ENCODE measurements around the gene HELZ.
"Not testable (repeated sequence)": the region's sequence is repeated elsewhere in the genome, so short reads cannot be mapped to it uniquely, and the experiment has no call there.

The HELZ gene

DNA sequence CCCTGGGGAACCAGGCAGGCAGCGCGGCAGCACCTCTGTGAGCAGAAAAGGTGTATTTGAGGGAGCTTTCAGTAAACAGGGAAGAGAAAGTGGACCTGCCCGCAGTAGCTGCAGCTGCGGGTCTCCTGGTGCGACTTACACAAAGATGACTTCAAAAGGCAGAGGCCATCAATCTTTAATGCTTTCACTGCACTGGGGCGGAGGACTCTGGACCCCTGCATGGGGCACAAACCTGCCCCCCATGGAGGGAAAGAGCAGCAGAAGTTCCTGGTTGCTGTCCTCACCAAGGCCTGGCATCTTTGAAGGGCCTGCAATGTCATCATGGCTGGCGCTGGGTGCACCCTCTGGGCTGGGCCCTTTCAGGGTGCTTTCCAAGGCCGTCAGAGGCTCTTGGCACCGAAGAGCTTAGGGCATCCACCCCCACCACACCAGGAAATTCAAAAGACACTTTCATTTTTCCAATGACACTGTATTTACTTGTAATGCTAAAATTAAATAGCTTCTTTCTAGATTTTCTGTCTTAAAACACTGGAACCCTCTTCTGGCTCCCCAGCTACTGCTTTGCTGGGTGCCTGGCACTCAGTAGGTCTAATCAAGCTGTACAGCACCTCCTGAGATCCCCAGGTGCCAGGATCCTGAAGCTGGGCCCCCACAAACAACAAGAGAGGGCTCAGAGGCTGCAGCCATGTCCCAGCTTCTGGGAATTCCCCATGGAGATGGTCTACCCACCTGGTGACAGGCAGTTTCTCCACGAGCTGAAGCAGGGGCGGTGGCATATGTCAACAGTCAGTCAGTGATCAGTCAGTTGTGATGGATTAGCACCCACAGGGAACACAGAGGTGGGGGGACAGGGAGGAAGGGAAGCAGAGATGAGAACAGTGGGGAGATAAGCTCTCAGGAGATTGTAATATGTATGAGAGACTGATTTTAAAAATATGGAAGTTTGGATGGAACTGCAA is 202.8 kb downstream of the HELZ start:
- no peak for FAIRE-seq
- DNase-seq (ENCODE audit: extremely low spot score, insufficient read length, low read depth), result no peak

GRCh38 chr17:67041531-67041930 is 203.5 kb downstream of the HELZ start:
- FAIRE-seq, result no peak
- DNase-seq (ENCODE audit: extremely low spot score, insufficient read length, low read depth), result no peak

- not testable (repeated sequence) for DNase-seq (ENCODE audit: extremely low spot score, insufficient read length, low read depth); FAIRE-seq
Observed at GRCh38 chr17:67041119-67041518, 203.9 kb downstream of the HELZ start.

DNA sequence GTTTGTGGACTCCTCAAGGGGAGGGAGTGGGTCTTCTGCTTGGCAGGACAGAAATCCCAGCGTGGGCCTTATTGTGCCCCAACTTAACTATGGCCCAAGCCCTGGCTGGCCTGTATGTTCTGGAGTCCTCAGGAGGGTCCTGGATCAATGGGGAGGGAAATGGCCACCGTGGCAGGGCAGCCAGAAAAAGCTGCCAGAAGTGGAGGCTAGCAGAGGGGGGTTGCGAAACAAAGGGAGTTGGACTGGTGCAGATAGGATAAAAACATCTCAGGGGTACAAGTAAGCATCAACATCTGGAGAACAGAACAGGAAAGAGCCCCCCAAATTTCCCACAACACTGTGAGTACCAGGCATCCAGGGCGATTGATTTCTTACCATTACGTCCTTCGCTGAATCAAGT is 204.3 kb downstream of the HELZ start:
- FAIRE-seq (no peak), DNase-seq (ENCODE audit: extremely low spot score, insufficient read length, low read depth) (no peak)

DNA sequence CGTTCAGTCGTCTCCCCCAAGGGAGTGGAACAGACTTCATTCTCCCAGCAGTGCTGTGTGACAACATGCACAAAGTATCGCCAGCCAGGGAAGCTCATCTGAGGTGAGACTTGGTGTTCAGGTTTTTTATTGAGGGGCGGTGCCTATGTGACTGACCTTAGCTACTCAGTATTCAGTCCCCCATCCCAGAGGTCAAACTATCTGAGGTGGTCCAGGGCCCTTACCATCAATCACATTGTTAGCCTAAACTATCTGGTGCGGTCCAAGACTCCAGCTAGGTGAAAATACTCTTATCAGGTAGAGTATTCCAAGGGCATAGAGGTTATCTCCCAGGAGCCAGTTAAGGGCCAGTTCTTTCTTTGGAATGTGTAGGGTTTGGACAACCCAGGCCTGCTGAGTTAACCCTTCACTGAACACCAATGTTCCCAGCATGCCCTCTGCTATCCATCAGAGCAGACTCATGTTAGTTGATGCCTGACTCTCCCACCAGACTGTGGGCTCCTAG is 206.1 kb downstream of the HELZ start:
- DNase-seq (ENCODE audit: extremely low spot score, insufficient read length, low read depth) (no peak), FAIRE-seq (no peak)

- no peak for DNase-seq (ENCODE audit: extremely low spot score, insufficient read length, low read depth)
- FAIRE-seq, result peak; percentile 24
Observed at GRCh38 chr17:67035131-67036083, 209.6 kb downstream of the HELZ start.

DNA sequence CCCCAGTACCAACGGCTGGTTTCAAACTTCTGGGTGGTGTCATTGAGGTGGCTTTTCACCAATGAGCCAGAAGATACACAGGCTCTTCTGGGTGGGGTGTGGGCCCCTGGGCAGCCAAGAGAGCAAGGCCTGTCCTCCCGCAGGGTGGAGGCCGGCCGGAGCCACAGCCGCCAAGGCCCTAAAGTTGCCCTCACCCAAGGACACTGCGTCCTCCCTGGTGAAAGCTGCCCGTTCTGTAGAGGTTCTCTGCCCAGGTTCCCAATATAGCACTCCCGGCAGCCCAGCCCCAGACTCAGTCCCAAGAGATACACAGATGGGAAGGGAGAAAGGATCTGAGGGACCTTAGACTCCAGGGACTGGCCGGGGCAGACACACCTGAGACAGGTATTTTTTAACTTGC is 211.4 kb downstream of the HELZ start:
- no peak for FAIRE-seq
- DNase-seq (ENCODE audit: extremely low spot score, insufficient read length, low read depth), result no peak

- DNase-seq (ENCODE audit: extremely low spot score, insufficient read length, low read depth) (no peak), FAIRE-seq (no peak)
Observed at GRCh38 chr17:67032985-67033384, 212.0 kb downstream of the HELZ start.

DNA sequence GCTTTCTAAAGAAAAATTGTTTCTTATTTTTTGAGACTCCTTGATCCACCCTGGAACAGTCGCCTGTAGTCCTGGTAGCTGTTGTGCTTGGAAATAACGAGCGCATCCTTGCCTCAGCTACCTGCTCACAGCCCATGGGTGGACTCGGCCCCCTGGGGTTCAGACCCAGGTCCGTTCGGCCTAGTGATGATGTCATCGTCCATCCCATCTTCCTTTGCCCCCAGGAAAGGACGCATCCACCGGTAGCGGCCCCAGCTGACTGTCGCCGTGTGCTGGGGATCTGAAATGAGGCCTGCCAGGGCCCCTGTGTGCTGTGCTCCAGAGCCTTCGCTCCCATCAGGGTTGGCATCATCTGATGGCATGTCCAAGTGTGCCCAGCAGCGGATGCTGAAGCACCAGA is 212.6 kb downstream of the HELZ start:
- DNase-seq (ENCODE audit: extremely low spot score, insufficient read length, low read depth) (no peak), FAIRE-seq (no peak)

GRCh38 chr17:67030641-67031040 is 214.4 kb downstream of the HELZ start:
- DNase-seq (ENCODE audit: extremely low spot score, insufficient read length, low read depth) (no peak), FAIRE-seq (no peak)

DNA sequence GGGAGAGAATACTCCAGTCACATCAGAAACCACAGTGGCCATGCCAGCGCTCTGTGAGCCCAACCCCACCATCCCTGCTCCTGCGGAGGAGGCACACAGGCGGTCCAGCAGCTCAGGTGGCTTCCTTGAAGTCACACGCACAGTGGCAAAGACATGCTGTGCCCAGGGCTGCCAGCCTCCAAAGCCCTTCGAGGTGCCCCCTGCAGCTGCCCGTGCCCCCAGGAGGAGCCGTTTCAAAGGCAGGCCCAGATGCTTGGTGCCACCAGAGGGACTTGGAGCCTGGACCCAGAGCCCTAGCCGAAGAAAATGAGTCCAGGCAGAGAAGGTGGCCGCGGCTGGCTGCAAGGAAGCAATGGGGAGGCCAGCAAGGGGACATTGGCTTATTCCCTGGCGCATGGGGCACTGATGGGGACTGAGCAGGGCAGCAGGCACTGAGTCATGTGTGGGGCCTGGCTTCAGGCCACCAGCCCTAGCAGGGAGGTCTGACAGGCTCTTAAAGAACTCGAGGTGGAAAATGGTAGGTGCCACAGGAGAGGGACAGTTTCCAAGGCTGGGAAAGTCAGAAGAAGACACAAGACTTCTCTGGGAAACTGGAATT is 217.9 kb downstream of the HELZ start:
- no peak for DNase-seq (ENCODE audit: extremely low spot score, insufficient read length, low read depth)
- FAIRE-seq, result no peak

DNA sequence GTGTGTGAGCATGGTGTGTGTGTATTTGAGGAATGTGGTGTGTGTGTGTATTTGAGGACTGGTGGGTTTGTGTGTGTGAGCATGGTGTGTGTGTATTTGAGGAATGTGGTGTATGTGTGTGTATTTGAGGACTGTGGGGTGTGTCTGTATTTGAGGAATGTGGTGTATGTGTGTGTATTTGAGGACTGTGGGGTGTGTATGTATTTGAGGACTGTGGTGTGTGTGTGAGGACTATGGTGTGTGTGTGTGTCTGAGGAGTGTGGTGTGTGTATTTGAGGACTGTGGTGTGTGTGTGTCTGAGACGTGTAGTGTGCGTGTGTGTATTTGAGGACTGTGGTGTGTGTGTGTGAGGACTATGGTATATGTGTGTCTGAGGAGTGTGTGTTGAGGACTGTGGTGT is 218.7 kb downstream of the HELZ start:
- FAIRE-seq, result peak; percentile 9
- no peak for DNase-seq (ENCODE audit: extremely low spot score, insufficient read length, low read depth)

- no peak for FAIRE-seq
- DNase-seq (ENCODE audit: extremely low spot score, insufficient read length, low read depth), result no peak
Observed at GRCh38 chr17:67025216-67025792, 219.7 kb downstream of the HELZ start.

DNA sequence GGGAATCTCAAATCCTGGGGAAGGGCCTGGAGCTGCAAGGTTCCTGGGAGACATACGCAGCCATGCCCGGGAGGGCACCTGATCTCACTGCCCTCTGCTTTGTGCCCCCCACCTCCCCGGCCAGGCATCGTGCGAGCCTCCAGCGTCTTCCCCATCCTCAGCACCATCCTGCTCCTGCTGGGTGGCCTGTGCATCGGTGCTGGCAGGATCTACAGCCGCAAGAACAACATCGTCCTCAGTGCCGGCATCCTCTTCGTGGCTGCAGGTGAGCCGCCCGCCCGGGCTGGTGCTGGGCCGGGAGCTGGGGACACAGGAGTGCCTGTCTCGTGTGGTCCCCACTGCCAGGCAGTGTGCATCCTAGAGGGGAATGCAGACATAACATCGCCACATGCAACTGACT is 220.3 kb downstream of the HELZ start:
- no peak for FAIRE-seq
- no peak for DNase-seq (ENCODE audit: extremely low spot score, insufficient read length, low read depth)

DNA sequence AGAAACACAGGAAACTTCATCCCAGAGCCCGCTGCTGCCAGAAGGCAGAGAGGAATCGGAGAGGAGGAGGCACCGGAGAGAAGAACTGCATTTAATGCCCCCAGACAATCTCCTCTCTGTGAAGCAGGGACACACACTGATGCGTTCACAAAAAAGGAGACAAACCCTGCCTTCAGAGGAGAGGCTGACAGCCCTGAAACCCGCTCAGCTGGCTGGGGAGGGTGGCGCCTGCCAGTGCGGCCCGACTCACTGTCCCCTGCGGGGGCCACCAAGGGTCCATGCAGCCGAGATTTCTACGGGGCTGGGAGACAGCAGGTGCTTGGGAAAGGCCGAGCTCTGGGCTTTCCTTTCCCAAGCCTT is 222.6 kb downstream of the HELZ start:
- DNase-seq (ENCODE audit: extremely low spot score, insufficient read length, low read depth), result no peak
- no peak for FAIRE-seq

- DNase-seq (ENCODE audit: extremely low spot score, insufficient read length, low read depth), result no peak
- FAIRE-seq, result no peak
Observed at GRCh38 chr17:67021743-67022450, 223.1 kb downstream of the HELZ start.

GRCh38 chr17:67021196-67021595 is 223.8 kb downstream of the HELZ start:
- no peak for DNase-seq (ENCODE audit: extremely low spot score, insufficient read length, low read depth)
- no peak for FAIRE-seq
